GM19395 (cell line): Measurements from ENCODE around the gene TSC1.

Experiments used
- ATAC-seq: cut with Tn5 transposase; IDR thresholded peaks from one replicate; pipeline ENCODE4 v1.9.1; 2021; ENCODE audit warnings: mild to moderate bottlenecking, moderate library complexity; ENCODE audit not compliant: unreplicated experiment

The TSC1 gene

GRCh38 chr9:132939169-132939568 is 5.2 kb downstream of the TSC1 start:
- no peak for ATAC-seq

GRCh38 chr9:132937463-132937901 is 6.9 kb downstream of the TSC1 start:
- no peak for ATAC-seq

GRCh38 chr9:132935026-132935425 is 9.4 kb downstream of the TSC1 start:
- ATAC-seq = no peak

GRCh38 chr9:132931178-132931735 is 13.2 kb downstream of the TSC1 start:
- no peak for ATAC-seq

GRCh38 chr9:132927704-132928103 is 16.7 kb downstream of the TSC1 start:
- ATAC-seq = no peak

- ATAC-seq = no peak
Measured at GRCh38 chr9:132923346-132923902, 21.0 kb downstream of the TSC1 start.

GRCh38 chr9:132919614-132920268 is 24.7 kb downstream of the TSC1 start:
- ATAC-seq = no peak

- no peak for ATAC-seq
Measured at GRCh38 chr9:132914924-132915323, 29.5 kb downstream of the TSC1 start.

- no peak for ATAC-seq
Measured at GRCh38 chr9:132912131-132912530, 32.3 kb downstream of the TSC1 start.

GRCh38 chr9:132910376-132910775 is 34.0 kb downstream of the TSC1 start:
- no peak for ATAC-seq

GRCh38 chr9:132909311-132909710 is 35.1 kb downstream of the TSC1 start:
- ATAC-seq = no peak

- ATAC-seq = no peak
Measured at GRCh38 chr9:132908635-132909034, 35.8 kb downstream of the TSC1 start.

- no peak for ATAC-seq
Measured at GRCh38 chr9:132905726-132906125, 38.7 kb downstream of the TSC1 start.

- ATAC-seq = no peak
Measured at GRCh38 chr9:132903574-132904492, 40.6 kb downstream of the TSC1 start.

- no peak for ATAC-seq
Measured at GRCh38 chr9:132901858-132902831, 42.3 kb downstream of the TSC1 start.

- ATAC-seq = no peak
Measured at GRCh38 chr9:132898051-132898450, 46.4 kb downstream of the TSC1 start.

GRCh38 chr9:132896906-132897305 is 47.5 kb downstream of the TSC1 start:
- ATAC-seq = no peak

GRCh38 chr9:132896264-132896663 is 48.2 kb downstream of the TSC1 start:
- ATAC-seq = no peak

GRCh38 chr9:132894862-132895835 is 49.3 kb downstream of the TSC1 start:
- no peak for ATAC-seq
